GM12801 (cell line): ENCODE results near the gene AGAP1.

Experiments
- CTCF ChIP-seq: IDR thresholded peaks from one replicate; pipeline ENCODE4 v1.5.1; 2011; ENCODE audit warnings: control low read depth; ENCODE audit not compliant: insufficient read length; ENCODE audit errors: extremely low read depth

AGAP1 gene

GRCh38 chr2:235516257-235516656 lies 22.4 kb downstream of the AGAP1 start:
- no peak for TF ChIP-seq CTCF

- no peak for TF ChIP-seq CTCF
Observed at GRCh38 chr2:235518322-235519090, 24.7 kb downstream of the AGAP1 start.

- TF ChIP-seq CTCF: no peak
Observed at GRCh38 chr2:235520787-235521186, 26.9 kb downstream of the AGAP1 start.

- TF ChIP-seq CTCF: no peak
Observed at GRCh38 chr2:235521844-235522243, 28.0 kb downstream of the AGAP1 start.

- no peak for TF ChIP-seq CTCF
Observed at GRCh38 chr2:235523021-235523420, 29.2 kb downstream of the AGAP1 start.

- TF ChIP-seq CTCF: no peak
Observed at GRCh38 chr2:235523486-235524150, 29.8 kb downstream of the AGAP1 start.

GRCh38 chr2:235526166-235526565 lies 32.3 kb downstream of the AGAP1 start:
- no peak for TF ChIP-seq CTCF
